Measurements from ENCODE around the gene BMP8B.
"Not testable (repeated sequence)": the region's sequence is repeated elsewhere in the genome, so short reads cannot be mapped to it uniquely, and the experiment has no call there.

Gene BMP8B

DNA sequence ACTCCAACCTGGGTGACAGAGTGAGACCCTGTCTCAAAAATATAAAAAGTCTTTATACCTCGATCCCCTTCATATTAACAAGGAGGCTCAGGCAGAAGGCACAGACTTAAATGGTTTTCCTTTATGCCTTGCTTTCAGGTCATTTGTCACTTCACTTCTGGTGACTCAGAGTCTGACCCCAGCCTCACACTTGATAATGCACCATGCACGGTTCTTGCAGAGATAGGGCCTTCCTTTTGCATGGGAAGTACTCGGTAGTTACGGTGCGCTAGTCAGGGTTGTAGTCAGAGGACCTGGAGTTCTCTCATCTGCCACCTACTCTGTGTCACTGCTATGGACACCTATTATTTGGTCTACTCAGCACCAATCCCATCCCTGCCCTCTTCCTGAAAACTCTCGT, 43.6 kb upstream of the BMP8B start:
- H3K4me3 ChIP-seq (ENCODE audit: low read depth, low read length): no peak overlapping the region
- TF ChIP-seq, protein P1, sequence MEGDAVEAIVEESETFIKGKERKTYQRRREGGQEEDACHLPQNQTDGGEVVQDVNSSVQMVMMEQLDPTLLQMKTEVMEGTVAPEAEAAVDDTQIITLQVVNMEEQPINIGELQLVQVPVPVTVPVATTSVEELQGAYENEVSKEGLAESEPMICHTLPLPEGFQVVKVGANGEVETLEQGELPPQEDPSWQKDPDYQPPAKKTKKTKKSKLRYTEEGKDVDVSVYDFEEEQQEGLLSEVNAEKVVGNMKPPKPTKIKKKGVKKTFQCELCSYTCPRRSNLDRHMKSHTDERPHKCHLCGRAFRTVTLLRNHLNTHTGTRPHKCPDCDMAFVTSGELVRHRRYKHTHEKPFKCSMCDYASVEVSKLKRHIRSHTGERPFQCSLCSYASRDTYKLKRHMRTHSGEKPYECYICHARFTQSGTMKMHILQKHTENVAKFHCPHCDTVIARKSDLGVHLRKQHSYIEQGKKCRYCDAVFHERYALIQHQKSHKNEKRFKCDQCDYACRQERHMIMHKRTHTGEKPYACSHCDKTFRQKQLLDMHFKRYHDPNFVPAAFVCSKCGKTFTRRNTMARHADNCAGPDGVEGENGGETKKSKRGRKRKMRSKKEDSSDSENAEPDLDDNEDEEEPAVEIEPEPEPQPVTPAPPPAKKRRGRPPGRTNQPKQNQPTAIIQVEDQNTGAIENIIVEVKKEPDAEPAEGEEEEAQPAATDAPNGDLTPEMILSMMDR (IDR thresholded peaks at IDR 0.05; ENCODE audit: borderline replicate concordance, insufficient read depth, low read depth, low read length): no peak

DNA sequence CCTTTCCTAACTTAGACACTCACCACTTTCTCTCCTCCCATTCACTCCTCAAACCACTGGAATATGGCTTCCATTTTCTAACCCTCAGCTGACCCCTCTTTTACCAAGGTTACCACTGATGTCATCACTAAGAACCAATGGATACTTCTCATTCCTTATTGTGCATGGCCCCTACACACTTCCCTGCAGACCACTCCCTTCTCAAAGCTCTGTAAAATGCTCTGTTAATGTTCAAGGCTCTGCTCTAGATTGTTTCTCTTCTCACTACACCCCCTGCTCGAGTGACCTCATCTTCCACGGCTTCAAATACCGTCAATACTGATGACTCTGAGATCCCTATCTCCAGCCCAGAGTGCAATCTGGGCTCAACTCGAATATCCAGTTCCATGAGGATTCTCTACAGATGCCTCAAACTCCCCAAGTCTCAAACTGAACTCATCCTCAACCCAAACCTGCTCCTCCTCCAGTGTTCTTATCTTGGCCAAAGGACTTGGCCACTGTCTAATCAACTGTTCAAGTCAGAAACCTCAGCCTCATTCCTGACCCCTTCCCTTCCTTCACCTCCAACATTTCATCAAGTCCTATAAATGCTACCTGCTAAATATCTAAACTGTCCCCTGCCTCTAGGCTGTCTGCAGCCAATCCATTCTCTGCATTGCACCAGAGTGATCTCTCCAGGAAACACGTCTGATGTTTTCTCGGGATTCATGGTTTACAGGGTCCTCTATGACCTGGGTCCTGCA, 41.3 kb upstream of the BMP8B start:
- no peak overlapping the region for H3K4me3 ChIP-seq (ENCODE audit: low read depth, low read length)
- TF ChIP-seq, protein P1 (IDR thresholded peaks at IDR 0.05; ENCODE audit: borderline replicate concordance, insufficient read depth, low read depth, low read length): no peak

- TF ChIP-seq, protein P1 (IDR thresholded peaks at IDR 0.05; ENCODE audit: borderline replicate concordance, insufficient read depth, low read depth, low read length): no peak
- no peak overlapping the region for H3K4me3 ChIP-seq (ENCODE audit: low read depth, low read length)
Observed at GRCh38 chr1:39828734-39829133, 40.1 kb upstream of the BMP8B start.

DNA sequence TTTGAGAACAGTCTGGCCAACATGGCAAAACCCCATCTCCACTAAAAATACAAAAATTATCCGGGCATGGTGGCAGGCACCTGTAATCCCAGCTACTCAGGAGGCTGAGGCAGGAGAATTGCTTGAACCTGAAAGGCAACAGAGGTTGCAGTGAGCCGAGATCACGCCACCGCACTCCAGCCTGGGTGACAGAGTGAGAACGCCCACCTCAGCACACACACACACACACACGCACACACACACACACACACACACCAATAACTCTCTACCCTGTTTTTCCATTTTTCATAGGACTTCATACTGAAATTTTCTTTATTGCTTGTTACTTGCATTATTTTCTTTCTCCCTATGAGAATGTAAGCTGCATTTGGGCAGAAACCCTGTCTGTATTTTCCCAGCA, 39.6 kb upstream of the BMP8B start:
- H3K4me3 ChIP-seq (ENCODE audit: low read depth, low read length): not testable (repeated sequence)

DNA sequence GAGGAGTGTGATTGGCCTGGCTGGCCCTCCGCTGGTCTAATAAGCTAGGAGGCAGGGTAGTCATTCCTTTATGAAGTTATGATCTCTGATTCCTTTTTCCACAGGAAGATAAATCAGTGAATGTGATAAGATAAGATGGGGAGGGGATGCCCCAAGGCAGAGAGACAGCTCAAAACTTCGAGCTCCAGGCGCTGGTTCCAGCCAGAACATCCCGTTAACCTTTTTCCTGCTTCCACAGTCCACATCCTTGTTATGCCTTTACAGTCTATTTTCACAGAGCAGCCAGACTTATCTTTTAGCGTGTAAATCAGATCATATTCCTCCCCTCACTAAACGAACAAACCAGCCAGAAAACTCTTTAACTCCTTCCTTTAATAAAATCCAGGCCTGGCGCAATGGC, 38.5 kb upstream of the BMP8B start:
- TF ChIP-seq, protein P1 (IDR thresholded peaks at IDR 0.05; ENCODE audit: borderline replicate concordance, insufficient read depth, low read depth, low read length): no peak
- H3K4me3 ChIP-seq (ENCODE audit: low read depth, low read length): no peak overlapping the region

- TF ChIP-seq, protein P1 (IDR thresholded peaks at IDR 0.05; ENCODE audit: borderline replicate concordance, insufficient read depth, low read depth, low read length): no peak
Observed at GRCh38 chr1:39826583-39826982, 37.9 kb upstream of the BMP8B start.

DNA sequence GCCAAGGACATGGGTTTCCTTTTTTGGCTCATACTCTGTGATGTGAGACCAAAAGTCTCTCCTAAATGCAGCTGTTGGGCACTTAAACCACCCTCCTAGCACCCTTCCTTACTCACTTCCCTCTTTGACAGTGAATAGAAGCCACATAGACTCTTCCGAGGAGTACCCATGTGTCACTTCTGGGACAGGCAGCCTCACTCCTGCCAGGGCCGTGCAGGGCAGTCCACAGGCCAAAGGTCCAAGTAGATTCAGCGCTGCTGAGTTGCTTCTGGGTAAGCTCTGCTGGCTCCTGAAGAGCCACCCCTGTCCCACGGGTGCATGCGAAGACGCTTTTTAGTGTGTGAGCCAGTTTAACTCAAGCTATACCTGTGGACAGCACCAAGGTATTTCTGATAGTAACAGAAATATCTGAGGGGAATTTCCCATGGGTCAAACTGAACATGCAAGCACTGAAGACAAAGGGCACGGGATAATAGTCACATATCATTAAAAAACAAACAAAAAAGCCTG, 36.8 kb upstream of the BMP8B start:
- no peak overlapping the region for H3K4me3 ChIP-seq (ENCODE audit: low read depth, low read length)
- TF ChIP-seq, protein P1 (IDR thresholded peaks at IDR 0.05; ENCODE audit: borderline replicate concordance, insufficient read depth, low read depth, low read length): no peak

More at GRCh38 chr1:39826583-39826982, 37.9 kb upstream of the BMP8B start:
- no peak overlapping the region for H3K4me3 ChIP-seq (ENCODE audit: low read depth, low read length)

DNA sequence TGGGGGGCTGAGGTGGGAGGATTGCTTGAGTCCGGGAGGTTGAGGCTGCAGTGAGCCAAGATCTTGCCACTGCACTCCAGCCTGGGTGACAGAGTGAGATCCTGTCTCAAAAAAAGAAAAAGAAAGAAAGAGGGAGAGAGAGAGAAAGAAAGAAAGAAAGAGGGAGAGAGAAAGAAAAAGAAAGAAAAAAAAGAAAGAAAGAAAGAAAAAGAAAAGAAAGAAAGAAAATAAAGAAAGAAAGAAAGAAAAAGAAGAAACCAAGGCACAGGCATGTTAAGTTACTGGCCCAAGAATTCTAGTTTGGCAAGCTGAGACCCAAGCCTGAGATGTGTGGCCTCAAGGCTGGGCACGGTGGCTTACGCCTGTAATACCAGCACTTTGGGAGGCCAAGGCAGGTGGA, 34.8 kb upstream of the BMP8B start:
- H3K4me3 ChIP-seq (ENCODE audit: low read depth, low read length): not testable (repeated sequence)
